ENCODE results near the gene FBLN2.

FBLN2 gene

GRCh38 chr3:13532631-13533030, 16.3 kb upstream of the FBLN2 start:
- FAIRE-seq, result no peak

GRCh38 chr3:13533885-13534301, 15.0 kb upstream of the FBLN2 start:
- FAIRE-seq, result no peak

- no peak for FAIRE-seq
Measured at GRCh38 chr3:13535526-13535875, 13.4 kb upstream of the FBLN2 start.

- FAIRE-seq, result no peak
Measured at GRCh38 chr3:13535905-13536304, 13.0 kb upstream of the FBLN2 start.

- no peak for FAIRE-seq
Measured at GRCh38 chr3:13536432-13536831, 12.5 kb upstream of the FBLN2 start.

- no peak for FAIRE-seq
Measured at GRCh38 chr3:13536832-13537231, 12.1 kb upstream of the FBLN2 start.

GRCh38 chr3:13537244-13537908, 11.5 kb upstream of the FBLN2 start:
- FAIRE-seq, result no peak

- no peak for FAIRE-seq
Measured at GRCh38 chr3:13537909-13538296, 11.0 kb upstream of the FBLN2 start.

GRCh38 chr3:13538520-13539291, 10.2 kb upstream of the FBLN2 start:
- no peak for FAIRE-seq

- no peak for FAIRE-seq
Measured at GRCh38 chr3:13539292-13539638, 9.7 kb upstream of the FBLN2 start.

GRCh38 chr3:13539671-13540070, 9.3 kb upstream of the FBLN2 start:
- FAIRE-seq, result no peak

- no peak for FAIRE-seq
Measured at GRCh38 chr3:13540297-13540995, 8.5 kb upstream of the FBLN2 start.

GRCh38 chr3:13541691-13542090, 7.2 kb upstream of the FBLN2 start:
- FAIRE-seq, result no peak

GRCh38 chr3:13542142-13542541, 6.8 kb upstream of the FBLN2 start:
- no peak for FAIRE-seq

GRCh38 chr3:13543253-13543652, 5.7 kb upstream of the FBLN2 start:
- FAIRE-seq, result no peak

- no peak for FAIRE-seq
Measured at GRCh38 chr3:13544293-13544831, 4.6 kb upstream of the FBLN2 start.

- no peak for FAIRE-seq
Measured at GRCh38 chr3:13544951-13545651, 3.8 kb upstream of the FBLN2 start.

GRCh38 chr3:13545952-13546454, 2.9 kb upstream of the FBLN2 start:
- FAIRE-seq, result no peak

- FAIRE-seq, result no peak
Measured at GRCh38 chr3:13546667-13547171, 2.2 kb upstream of the FBLN2 start.

GRCh38 chr3:13547591-13548371, 1.1 kb upstream of the FBLN2 start:
- FAIRE-seq, result no peak

- no peak for FAIRE-seq
Measured at GRCh38 chr3:13549623-13550422, 898 bp downstream of the FBLN2 start.

All from colon (tissue), 2 donors.